Measurements from ENCODE around the gene PCDHB12. TPM values are rescaled to one million over a fixed set of nuclear protein-coding genes. Genes with fewer than 3 reads are reported as not detected.
"Not testable (repeated sequence)": the region's sequence is repeated elsewhere in the genome, so short reads cannot be mapped to it uniquely, and the experiment has no call there.

Gene PCDHB12
- 1.8 and 6.2 TPM in 2 replicates for total RNA-seq (2014; rRNA removed; shearing (Covaris generic))

GRCh38 chr5:141208478-141208877, at the start of gene PCDHB12:
Gene PCDHB12 (plus strand): TSS chr5:141208719. CDS start chr5:141208908, 189 bp downstream.
- H3K27me3 ChIP-seq (replicated peaks) = no peaks in the 10 kb centered on the region
- no peaks in the 10 kb centered on the region for H3K9me3 ChIP-seq (replicated peaks)
- peak in 1 of 2 experiments; percentile 15 for DNase-seq (ENCODE audit: low read depth in 1 of 2, low spot score in 2 of 2)
- H3K4me3 ChIP-seq = peak within 1 kb of the TSS; percentile 13; the same call in 1 of the 2 replicates
- no peaks in the 10 kb centered on the region for H3K36me3 ChIP-seq
- no peaks in the 10 kb centered on the region for H3K4me1 ChIP-seq (replicated peaks)
- H3K27ac ChIP-seq = no peak within 1 kb of the TSS

GRCh38 chr5:141172381-141173204, 35.9 kb upstream of the PCDHB12 start, which contains the start of gene PCDHB7:
Gene PCDHB7 (plus strand): TSS chr5:141172644. CDS start chr5:141172836, 192 bp downstream.
- H3K4me3 ChIP-seq = no peak within 1 kb of the TSS
- peaks cover 3% of the 10 kb centered on the region; the same call in 1 of the 2 replicates for H3K9me3 ChIP-seq (replicated peaks)
- no peaks in the 10 kb centered on the region for H3K27me3 ChIP-seq (replicated peaks)
- peak in 1 of 2 experiments; percentile 23 for DNase-seq (ENCODE audit: low read depth in 1 of 2, low spot score in 2 of 2)
- no peaks in the 10 kb centered on the region for H3K4me1 ChIP-seq (replicated peaks)
- H3K27ac ChIP-seq = no peak within 1 kb of the TSS
- no peaks in the 10 kb centered on the region for H3K36me3 ChIP-seq

GRCh38 chr5:141174291-141175104, 34.0 kb upstream of the PCDHB12 start:
- H3K27ac ChIP-seq; H3K36me3 ChIP-seq; H3K4me3 ChIP-seq; H3K9me3 ChIP-seq (replicated peaks); H3K27me3 ChIP-seq (replicated peaks); H3K4me1 ChIP-seq (replicated peaks): not testable (repeated sequence)
- peak in 1 of 2 experiments; percentile 30 for DNase-seq (ENCODE audit: low read depth in 1 of 2, low spot score in 2 of 2)

- no peaks in the 10 kb centered on the region for H3K36me3 ChIP-seq
- no peaks in the 10 kb centered on the region for H3K4me1 ChIP-seq (replicated peaks)
- peaks cover 3% of the 10 kb centered on the region; the same call in 1 of the 2 replicates for H3K9me3 ChIP-seq (replicated peaks)
- no peak overlapping the region for H3K27ac ChIP-seq
- no peaks in the 10 kb centered on the region for H3K27me3 ChIP-seq (replicated peaks)
- DNase-seq (ENCODE audit: low read depth in 1 of 2, low spot score in 2 of 2) = no peak
- no peak overlapping the region for H3K4me3 ChIP-seq
These were observed 32.6 kb upstream of the PCDHB12 start for GRCh38 chr5:141175933-141176332.

GRCh38 chr5:141177577-141178191, 30.8 kb upstream of the PCDHB12 start, which contains the start of gene PCDHB8:
Gene PCDHB8 (plus strand): TSS chr5:141177790. CDS start chr5:141178035, 245 bp downstream.
- not testable (repeated sequence) for H3K27me3 ChIP-seq (replicated peaks); H3K27ac ChIP-seq; H3K9me3 ChIP-seq (replicated peaks); H3K4me3 ChIP-seq; H3K36me3 ChIP-seq; H3K4me1 ChIP-seq (replicated peaks)
- peak in 1 of 2 experiments; percentile 25 for DNase-seq (ENCODE audit: low read depth in 1 of 2, low spot score in 2 of 2)

GRCh38 chr5:141179371-141179770, 29.1 kb upstream of the PCDHB12 start:
- peaks cover 12% of the 10 kb centered on the region for H3K9me3 ChIP-seq (replicated peaks)
- H3K36me3 ChIP-seq; H3K27me3 ChIP-seq (replicated peaks); DNase-seq (ENCODE audit: low read depth in 1 of 2, low spot score in 2 of 2); H3K4me3 ChIP-seq; H3K4me1 ChIP-seq (replicated peaks); H3K27ac ChIP-seq: not testable (repeated sequence)

- peaks cover 16% of the 10 kb centered on the region for H3K9me3 ChIP-seq (replicated peaks)
- H3K4me3 ChIP-seq; H3K4me1 ChIP-seq (replicated peaks); DNase-seq (ENCODE audit: low read depth in 1 of 2, low spot score in 2 of 2); H3K27me3 ChIP-seq (replicated peaks); H3K27ac ChIP-seq; H3K36me3 ChIP-seq: not testable (repeated sequence)
These were observed 28.6 kb upstream of the PCDHB12 start for GRCh38 chr5:141179876-141180275.

- Histone ChIP-seq H3K9me3 (replicated peaks) (peaks cover 17% of the 10 kb centered on the region), H3K4me3 (no peak overlapping the region), H3K4me1 (replicated peaks) (no peaks in the 10 kb centered on the region), H3K27me3 (replicated peaks) (no peaks in the 10 kb centered on the region), H3K27ac (no peak overlapping the region), H3K36me3 (peaks cover 10% of the 10 kb centered on the region)
- DNase-seq (ENCODE audit: low read depth in 1 of 2, low spot score in 2 of 2) = no peak
These were observed 28.2 kb upstream of the PCDHB12 start for GRCh38 chr5:141180313-141180712.

GRCh38 chr5:141182248-141182647, 26.3 kb upstream of the PCDHB12 start, which contains the start of gene PCDHB16:
Gene PCDHB16 (plus strand): TSS chr5:141182387. CDS start chr5:141182560, 173 bp downstream.
- DNase-seq (ENCODE audit: low read depth in 1 of 2, low spot score in 2 of 2) = peak; percentile 71 to 77
- Histone ChIP-seq H3K36me3 (peaks cover 16% of the 10 kb centered on the region), H3K4me1 (replicated peaks) (no peaks in the 10 kb centered on the region), H3K27ac (peak within 1 kb of the TSS; percentile 71), H3K9me3 (replicated peaks) (peaks cover 26% of the 10 kb centered on the region), H3K27me3 (replicated peaks) (no peaks in the 10 kb centered on the region), H3K4me3 (peak within 1 kb of the TSS; percentile 50)

- H3K4me3 ChIP-seq; H3K27me3 ChIP-seq (replicated peaks); H3K27ac ChIP-seq; H3K4me1 ChIP-seq (replicated peaks); DNase-seq (ENCODE audit: low read depth in 1 of 2, low spot score in 2 of 2): not testable (repeated sequence)
- H3K36me3 ChIP-seq = peaks cover 19% of the 10 kb centered on the region
- peaks cover 26% of the 10 kb centered on the region for H3K9me3 ChIP-seq (replicated peaks)
These were observed 24.2 kb upstream of the PCDHB12 start for GRCh38 chr5:141184117-141184855.

GRCh38 chr5:141186897-141187512, 21.5 kb upstream of the PCDHB12 start, which contains the start of gene PCDHB9:
Gene PCDHB9 (plus strand): TSS chr5:141187161. CDS start chr5:141187319, 158 bp downstream.
- no peak within 1 kb of the TSS for H3K27ac ChIP-seq
- DNase-seq (ENCODE audit: low read depth in 1 of 2, low spot score in 2 of 2) = no peak
- H3K4me3 ChIP-seq = no peak within 1 kb of the TSS

GRCh38 chr5:141188682-141189081, 19.8 kb upstream of the PCDHB12 start:
- DNase-seq (ENCODE audit: low read depth in 1 of 2, low spot score in 2 of 2) = peak in 1 of 2 experiments; percentile 38
- H3K9me3 ChIP-seq (replicated peaks) = peaks cover 17% of the 10 kb centered on the region
- H3K27me3 ChIP-seq (replicated peaks); H3K4me3 ChIP-seq; H3K4me1 ChIP-seq (replicated peaks); H3K27ac ChIP-seq: not testable (repeated sequence)
- peaks cover 15% of the 10 kb centered on the region for H3K36me3 ChIP-seq

More at GRCh38 chr5:141186897-141187512, 21.5 kb upstream of the PCDHB12 start, which contains the start of gene PCDHB9:
- Histone ChIP-seq H3K27me3 (replicated peaks) (no peaks in the 10 kb centered on the region), H3K36me3 (peaks cover 19% of the 10 kb centered on the region), H3K9me3 (replicated peaks) (peaks cover 26% of the 10 kb centered on the region), H3K4me1 (replicated peaks) (no peaks in the 10 kb centered on the region)
